Neural progenitor cell (in vitro differentiated cells): Measurements from ENCODE around the gene CHDH.

Experiments used
- EZH2 ChIP-seq: fragments of 200-600 bp; sonication (generic); IDR thresholded peaks from 2 replicates; pipeline ENCODE4 v1.6.1; 2017; ENCODE audit warnings: antibody characterized with exemption, mild to moderate bottlenecking, moderate library complexity
- EZH2phosphoT487 ChIP-seq: fragments of 200-600 bp; sonication (generic); IDR thresholded peaks from 2 replicates; pipeline ENCODE4 v1.6.1; 2017; ENCODE audit warnings: antibody characterized with exemption
- TF ChIP-seq, protein P1 (sequence below): fragments of 200-600 bp; sonication (generic); IDR thresholded peaks from 2 replicates; pipeline ENCODE4 v1.5.1; 2017; ENCODE audit warnings: antibody characterized with exemption, mild to moderate bottlenecking

DNA sequence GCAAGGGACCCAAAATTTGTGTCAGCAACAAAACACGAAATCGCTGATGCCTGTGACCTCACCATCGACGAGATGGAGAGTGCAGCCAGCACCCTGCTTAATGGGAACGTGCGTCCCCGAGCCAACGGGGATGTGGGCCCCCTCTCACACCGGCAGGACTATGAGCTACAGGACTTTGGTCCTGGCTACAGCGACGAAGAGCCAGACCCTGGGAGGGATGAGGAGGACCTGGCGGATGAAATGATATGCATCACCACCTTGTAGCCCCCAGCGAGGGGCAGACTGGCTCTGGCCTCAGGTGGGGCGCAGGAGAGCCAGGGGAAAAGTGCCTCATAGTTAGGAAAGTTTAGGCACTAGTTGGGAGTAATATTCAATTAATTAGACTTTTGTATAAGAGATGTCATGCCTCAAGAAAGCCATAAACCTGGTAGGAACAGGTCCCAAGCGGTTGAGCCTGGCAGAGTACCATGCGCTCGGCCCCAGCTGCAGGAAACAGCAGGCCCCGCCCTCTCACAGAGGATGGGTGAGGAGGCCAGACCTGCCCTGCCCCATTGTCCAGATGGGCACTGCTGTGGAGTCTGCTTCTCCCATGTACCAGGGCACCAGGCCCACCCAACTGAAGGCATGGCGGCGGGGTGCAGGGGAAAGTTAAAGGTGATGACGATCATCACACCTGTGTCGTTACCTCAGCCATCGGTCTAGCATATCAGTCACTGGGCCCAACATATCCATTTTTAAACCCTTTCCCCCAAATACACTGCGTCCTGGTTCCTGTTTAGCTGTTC is 34.9 kb downstream of the CHDH start:
- TF ChIP-seq, protein P1, sequence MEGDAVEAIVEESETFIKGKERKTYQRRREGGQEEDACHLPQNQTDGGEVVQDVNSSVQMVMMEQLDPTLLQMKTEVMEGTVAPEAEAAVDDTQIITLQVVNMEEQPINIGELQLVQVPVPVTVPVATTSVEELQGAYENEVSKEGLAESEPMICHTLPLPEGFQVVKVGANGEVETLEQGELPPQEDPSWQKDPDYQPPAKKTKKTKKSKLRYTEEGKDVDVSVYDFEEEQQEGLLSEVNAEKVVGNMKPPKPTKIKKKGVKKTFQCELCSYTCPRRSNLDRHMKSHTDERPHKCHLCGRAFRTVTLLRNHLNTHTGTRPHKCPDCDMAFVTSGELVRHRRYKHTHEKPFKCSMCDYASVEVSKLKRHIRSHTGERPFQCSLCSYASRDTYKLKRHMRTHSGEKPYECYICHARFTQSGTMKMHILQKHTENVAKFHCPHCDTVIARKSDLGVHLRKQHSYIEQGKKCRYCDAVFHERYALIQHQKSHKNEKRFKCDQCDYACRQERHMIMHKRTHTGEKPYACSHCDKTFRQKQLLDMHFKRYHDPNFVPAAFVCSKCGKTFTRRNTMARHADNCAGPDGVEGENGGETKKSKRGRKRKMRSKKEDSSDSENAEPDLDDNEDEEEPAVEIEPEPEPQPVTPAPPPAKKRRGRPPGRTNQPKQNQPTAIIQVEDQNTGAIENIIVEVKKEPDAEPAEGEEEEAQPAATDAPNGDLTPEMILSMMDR: no peak
- TF ChIP-seq EZH2 (no peak), EZH2phosphoT487 (no peak)
